ENCODE data around the gene ZRANB2.

ZRANB2 gene

DNA sequence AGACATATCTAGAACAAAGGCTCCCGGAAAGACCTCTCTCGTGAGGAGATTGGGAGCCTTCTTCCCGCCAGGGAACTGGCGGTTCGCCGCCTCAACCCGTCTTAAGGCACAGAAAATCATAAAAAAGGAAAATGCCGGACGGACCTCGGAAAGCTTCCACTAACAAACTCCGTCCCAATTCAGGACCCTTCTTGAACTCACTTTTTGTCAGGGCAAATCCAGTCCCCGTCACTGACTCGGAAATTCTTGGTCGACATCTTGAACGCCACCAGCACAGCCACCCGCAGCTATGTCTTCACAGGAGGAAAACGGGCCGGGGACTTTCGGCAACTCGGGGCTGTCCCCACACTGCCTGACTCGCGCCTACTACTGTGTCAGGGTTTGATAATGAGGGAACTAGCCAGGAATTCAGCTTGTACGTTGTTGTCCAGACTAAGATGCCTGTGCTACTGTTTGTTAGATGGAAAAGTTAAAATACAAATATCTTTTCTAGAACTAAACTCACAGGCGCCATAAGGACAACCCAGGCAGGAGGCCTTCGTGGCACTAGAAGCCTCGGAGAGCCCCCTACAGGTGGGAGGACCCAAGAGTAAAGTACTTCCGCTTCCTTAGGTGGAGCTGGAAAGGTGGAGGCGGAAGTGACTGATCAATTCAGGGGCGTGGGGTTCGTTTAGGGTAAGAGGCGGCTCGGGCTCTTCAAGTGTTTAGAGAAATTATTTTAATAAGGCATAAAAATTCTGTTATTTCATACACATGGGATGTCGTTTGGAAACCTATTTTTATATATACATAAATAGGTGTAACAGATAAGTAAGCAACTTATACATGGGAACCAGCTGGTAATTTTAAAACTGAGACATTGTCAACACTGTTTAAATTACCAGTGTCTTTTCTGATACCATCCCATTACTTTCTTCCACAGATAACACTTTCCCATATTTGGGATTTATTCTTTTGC, at the start of gene ZRANB2:
Gene ZRANB2 (minus strand): TSS at position 297 of the 958 bp plus-strand sequence. CDS start 40 bp downstream, at position 257.
- peak; percentile 96 for DNase-seq (ENCODE audit: low read depth)

- no peak for DNase-seq (ENCODE audit: low read depth)
Measured at GRCh38 chr1:71128060-71128459, 47.2 kb upstream of the ZRANB2 start.

GRCh38 chr1:71118086-71118485, 37.3 kb upstream of the ZRANB2 start:
- no peak for DNase-seq (ENCODE audit: low read depth)

- DNase-seq (ENCODE audit: low read depth): no peak
Measured at GRCh38 chr1:71116729-71117128, 35.9 kb upstream of the ZRANB2 start.

DNA sequence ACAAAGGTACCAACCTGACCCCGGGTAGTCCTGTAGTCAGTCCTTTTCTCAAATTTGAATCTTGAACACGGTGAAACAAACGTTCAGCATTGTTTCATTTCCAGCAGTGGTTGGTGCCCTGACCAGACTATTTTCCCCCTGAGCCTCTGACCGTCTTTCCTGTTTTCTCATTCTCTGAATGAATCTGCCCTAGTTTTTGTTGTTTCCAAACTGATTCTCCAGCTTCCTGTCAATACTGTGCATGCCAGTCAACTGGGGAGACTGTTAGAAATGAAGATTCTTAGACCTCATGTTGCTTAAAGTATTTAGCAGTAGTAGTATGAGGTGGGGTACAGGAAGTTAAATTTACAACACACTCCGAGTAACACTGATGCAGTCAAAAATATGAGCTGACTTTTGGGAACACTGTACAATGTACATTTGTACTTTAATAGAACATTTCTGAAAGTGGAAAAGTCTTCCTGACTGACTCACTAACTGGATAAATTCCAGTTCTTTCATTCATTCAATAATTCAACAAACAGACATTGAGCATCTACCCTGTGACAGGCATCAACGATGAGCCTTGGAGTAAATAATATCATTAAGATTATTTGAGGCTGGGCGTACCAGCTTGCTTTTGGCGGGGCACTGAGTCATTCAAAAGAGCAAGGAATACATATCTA, 26.0 kb upstream of the ZRANB2 start:
- DNase-seq (ENCODE audit: low read depth): no peak

GRCh38 chr1:71104417-71104816, 23.6 kb upstream of the ZRANB2 start:
- DNase-seq (ENCODE audit: low read depth): no peak

GRCh38 chr1:71101839-71102376, 21.1 kb upstream of the ZRANB2 start:
- no peak for DNase-seq (ENCODE audit: low read depth)

GRCh38 chr1:71097428-71097827, 16.6 kb upstream of the ZRANB2 start:
- no peak for DNase-seq (ENCODE audit: low read depth)

DNA sequence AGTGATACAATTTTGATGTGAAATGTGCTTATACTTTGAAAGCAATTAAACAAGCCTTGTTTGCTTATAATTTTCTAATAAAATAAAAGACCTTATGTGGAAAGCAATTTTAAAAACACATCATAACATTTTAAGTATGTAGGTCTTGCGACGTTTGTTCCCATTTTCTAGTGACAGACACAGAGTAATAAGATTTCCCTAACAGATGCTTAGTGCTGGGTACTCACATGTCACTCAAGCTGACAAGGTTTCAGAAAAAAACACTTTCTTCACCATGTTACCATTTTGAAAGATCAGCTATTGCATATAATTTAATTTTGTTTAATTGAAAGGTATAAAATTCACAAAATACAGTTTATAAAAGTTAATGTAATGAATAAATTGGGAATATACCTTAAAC, 14.1 kb upstream of the ZRANB2 start:
- no peak for DNase-seq (ENCODE audit: low read depth)

DNA sequence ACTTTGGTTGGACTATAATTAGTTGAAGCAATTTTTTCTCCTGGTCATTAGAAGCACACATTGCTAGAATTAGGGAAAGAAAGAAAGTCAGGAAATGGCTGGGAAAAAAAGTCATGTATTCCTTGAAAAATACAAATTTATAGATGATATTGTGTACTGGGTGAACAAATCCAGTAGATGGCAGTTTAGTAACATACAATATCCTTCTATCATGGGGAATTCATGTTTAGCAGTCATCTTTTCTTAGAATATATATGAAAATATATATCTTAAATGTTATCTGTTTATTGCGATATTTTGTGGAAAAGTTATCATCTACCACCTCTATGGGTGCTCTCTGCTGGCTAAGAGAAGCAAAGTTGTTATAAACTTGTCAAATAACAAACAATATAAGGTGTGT, 13.1 kb upstream of the ZRANB2 start:
- no peak for DNase-seq (ENCODE audit: low read depth)

DNA sequence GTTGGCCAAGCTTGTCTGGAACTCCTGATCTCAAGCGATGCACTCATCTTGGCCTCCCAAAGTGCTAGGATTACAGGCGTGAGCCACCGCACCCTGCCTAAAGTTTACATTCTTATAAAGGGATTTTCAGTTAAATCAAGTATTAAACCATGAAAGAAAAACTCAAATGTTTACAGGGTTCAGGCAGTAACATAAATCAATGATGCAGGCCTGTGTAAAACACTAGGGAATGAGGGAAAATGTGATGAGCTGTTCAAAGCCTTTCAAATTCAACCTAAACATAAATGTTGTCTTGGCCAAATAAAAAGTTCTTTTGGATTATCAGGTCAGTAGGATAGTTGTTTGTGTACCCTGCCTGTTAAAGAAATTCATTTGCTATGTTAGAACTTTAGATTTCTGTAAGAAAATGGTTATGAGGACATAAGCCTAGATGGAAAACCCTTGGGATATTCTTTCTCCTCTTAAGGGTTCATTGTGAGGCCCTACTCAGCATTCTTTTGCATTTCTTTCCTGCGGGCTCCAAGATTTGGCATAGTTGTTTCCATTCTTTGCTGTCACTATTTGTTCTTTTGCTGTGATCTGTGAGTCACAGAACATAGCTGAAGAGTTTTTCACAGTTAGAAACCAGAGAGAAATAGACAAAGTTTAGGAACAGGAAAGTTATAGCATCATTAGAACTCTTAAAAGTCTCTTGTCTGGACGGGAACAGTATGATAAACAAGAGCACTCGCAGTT, 8.9 kb upstream of the ZRANB2 start:
- no peak for DNase-seq (ENCODE audit: low read depth)

GRCh38 chr1:71088645-71089287, 7.9 kb upstream of the ZRANB2 start:
- DNase-seq (ENCODE audit: low read depth): no peak

GRCh38 chr1:71087713-71088112, 6.9 kb upstream of the ZRANB2 start:
- DNase-seq (ENCODE audit: low read depth): no peak

- DNase-seq (ENCODE audit: low read depth): no peak
Measured at GRCh38 chr1:71087060-71087459, 6.2 kb upstream of the ZRANB2 start.

- DNase-seq (ENCODE audit: low read depth): no peak
Measured at GRCh38 chr1:71086331-71086730, 5.5 kb upstream of the ZRANB2 start.

- no peak for DNase-seq (ENCODE audit: low read depth)
Measured at GRCh38 chr1:71083271-71083670, 2.4 kb upstream of the ZRANB2 start.

GRCh38 chr1:71081697-71082080, 854 bp upstream of the ZRANB2 start:
- DNase-seq (ENCODE audit: low read depth): no peak

GRCh38 chr1:71080230-71080738, 551 bp downstream of the ZRANB2 start:
- DNase-seq (ENCODE audit: low read depth): no peak

GRCh38 chr1:71074681-71075080, 6.2 kb downstream of the ZRANB2 start:
- DNase-seq (ENCODE audit: low read depth): no peak

- no peak for DNase-seq (ENCODE audit: low read depth)
Measured at GRCh38 chr1:71072273-71072672, 8.6 kb downstream of the ZRANB2 start.

GRCh38 chr1:71071720-71072119, 9.1 kb downstream of the ZRANB2 start:
- DNase-seq (ENCODE audit: low read depth): no peak
